Subcutaneous adipose tissue (tissue), 4 donors: ENCODE results near the gene AJUBA. TPM values are rescaled to one million over a fixed set of nuclear protein-coding genes. Genes with fewer than 3 reads are reported as not detected.

ENCODE experiments used
- total RNA-seq, 4 donors: library from RNA; depleted of rRNA; stranded (reverse); fragments of >200 nt; gene quantifications; one replicate each; pipeline ENCODE4 v1.1.0, GENCODE V29; 2016
- TF ChIP-seq, protein P1 (sequence below): fragments of 450-650 bp; IDR thresholded peaks from one replicate; pipeline ENCODE4 v1.5.1; 2016; ENCODE audit warnings: low read depth, mild to moderate bottlenecking, control low read depth, antibody characterized with exemption, moderate library complexity

AJUBA gene
- total RNA-seq, result 1 to 10 TPM; 1.8 to 7.2 (median 4.7) TPM

DNA sequence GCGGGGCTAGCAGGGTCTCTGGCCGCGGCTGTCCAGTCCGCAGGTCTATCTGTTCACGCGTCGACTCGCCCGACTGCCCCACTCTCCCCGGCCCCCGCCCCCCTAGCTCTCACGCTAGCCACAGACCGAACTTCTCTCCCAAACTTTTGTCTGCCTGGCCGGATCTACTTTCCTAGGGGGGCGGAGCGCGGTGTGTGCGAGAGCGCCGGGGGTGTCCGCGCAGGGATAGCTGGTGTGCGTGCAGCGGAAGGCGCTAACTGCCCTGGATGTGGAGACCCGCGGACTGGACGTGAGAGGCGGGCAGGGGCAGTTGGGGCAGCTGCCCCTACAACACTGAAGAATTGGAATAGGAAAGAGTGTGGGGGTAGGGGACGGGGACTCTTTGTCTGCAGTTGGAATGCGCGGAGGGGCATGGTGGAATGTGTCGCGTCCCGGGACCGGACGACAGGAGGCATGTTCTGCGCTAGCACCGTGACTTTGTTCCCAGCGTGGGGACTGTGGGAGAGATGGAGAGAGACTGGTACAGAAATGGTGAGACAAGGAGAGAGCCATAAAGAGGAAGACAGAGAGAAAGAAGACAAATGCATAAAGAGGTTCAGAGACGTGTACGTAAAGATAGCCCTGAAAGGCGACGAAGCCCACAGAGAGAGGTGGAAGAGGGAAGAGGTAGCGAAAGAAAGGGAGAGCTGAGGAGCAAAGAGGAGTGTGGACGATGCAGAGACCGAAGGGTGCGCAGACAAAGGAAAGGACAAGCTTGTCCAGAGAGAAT is at the start of gene AJUBA:
TSS of gene AJUBA (minus strand) at position 75 of the 769 bp plus-strand sequence. CDS start 285 bp downstream, outside the sequence.
- TF ChIP-seq, protein P1, sequence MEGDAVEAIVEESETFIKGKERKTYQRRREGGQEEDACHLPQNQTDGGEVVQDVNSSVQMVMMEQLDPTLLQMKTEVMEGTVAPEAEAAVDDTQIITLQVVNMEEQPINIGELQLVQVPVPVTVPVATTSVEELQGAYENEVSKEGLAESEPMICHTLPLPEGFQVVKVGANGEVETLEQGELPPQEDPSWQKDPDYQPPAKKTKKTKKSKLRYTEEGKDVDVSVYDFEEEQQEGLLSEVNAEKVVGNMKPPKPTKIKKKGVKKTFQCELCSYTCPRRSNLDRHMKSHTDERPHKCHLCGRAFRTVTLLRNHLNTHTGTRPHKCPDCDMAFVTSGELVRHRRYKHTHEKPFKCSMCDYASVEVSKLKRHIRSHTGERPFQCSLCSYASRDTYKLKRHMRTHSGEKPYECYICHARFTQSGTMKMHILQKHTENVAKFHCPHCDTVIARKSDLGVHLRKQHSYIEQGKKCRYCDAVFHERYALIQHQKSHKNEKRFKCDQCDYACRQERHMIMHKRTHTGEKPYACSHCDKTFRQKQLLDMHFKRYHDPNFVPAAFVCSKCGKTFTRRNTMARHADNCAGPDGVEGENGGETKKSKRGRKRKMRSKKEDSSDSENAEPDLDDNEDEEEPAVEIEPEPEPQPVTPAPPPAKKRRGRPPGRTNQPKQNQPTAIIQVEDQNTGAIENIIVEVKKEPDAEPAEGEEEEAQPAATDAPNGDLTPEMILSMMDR, result no peak

DNA sequence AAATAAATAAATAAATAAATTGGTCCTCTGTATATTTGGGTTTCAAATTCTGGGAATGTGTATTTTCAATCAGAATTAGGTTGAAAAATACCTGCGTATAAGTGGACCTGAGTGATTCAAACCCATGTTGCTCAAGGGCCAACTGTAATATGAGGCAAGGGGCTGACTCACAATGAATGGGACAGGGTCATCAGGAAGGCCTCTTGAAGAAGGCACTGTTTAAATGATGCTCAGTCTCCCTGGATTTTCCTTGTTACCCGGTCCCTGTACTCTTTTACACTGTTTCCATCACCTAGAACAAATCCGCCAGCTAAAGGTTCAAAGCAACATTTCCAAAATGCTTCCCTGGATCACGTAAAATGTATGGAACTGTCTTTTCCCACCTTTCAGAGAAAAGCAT is 48.6 kb upstream of the AJUBA start:
- TF ChIP-seq, protein P1, result no peak

GRCh38 chr14:23028799-23029198 is 46.4 kb upstream of the AJUBA start:
- TF ChIP-seq, protein P1, result no peak

GRCh38 chr14:23025151-23025814 is 42.9 kb upstream of the AJUBA start:
- TF ChIP-seq, protein P1, result no peak

- TF ChIP-seq, protein P1, result no peak
Observed at GRCh38 chr14:23024612-23025075, 42.3 kb upstream of the AJUBA start.

DNA sequence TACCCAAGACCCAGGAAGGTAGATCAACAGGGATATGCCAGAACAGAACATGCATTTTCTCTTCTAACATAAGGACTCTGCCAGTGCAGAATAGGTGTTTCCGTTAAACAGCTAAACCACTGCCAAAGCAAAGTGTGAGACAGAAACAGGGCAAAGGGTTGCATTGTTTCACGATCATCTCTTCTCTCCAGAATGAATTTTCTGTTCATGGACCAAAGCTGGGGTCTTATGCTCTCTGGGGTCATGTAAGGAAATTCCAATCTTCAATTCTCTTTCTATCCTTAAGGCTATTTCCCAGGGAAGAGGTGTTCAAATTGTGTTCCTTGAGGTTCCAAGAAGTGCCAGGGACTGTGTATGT is 41.4 kb upstream of the AJUBA start:
- TF ChIP-seq, protein P1, result no peak

DNA sequence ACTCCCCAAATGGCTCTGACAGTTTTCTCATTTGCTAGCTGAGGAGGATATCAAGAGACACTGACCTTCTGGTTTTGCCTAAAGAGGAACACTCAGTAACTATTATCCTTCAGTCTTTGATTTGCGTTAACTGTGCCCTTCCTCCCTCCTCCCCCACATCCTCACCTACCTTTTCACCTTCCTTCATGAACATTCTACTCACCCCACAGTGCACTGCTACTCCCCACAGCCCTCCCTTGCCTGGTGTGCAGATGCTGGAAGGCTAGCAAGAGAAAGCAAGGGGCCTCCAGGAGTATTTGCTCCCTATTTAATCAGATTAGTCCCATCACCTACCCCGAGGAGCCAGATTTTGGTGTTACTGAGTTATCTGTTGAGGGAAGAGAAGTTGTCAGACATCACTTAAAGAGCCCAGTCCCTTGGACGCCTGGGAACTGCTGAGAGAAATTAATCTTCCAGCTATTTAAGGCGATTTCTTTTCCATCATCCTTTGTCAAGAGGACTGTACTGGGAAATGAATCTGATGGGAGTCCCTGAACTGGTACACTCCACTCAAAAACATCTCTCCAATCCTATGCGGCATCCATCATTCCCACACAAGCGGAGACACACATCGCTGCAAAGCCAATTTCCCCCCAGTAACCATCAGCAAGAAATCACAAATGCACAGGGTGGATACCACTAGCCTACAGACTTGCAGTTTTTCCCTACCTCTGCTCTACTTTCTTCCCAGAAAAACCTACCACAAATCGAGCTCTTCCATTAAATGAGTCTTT is 40.9 kb upstream of the AJUBA start:
- TF ChIP-seq, protein P1, result no peak
